ENCODE results near the gene NF2.

NF2 gene

GRCh38 chr22:29654420-29654819, 51.0 kb downstream of the NF2 start:
- Histone ChIP-seq H3K27ac (no peak overlapping the region), H3K4me3 (IDR thresholded peaks at IDR 0.05; ENCODE audit: insufficient read depth, low read depth, low read length) (no peak overlapping the region), H3K9ac (no peak overlapping the region), H3K4me1 (ENCODE audit: low read depth, poor library complexity, severe bottlenecking) (no peaks in the 10 kb centered on the region), H4K20me1 (ENCODE audit: insufficient read depth) (no peaks in the 10 kb centered on the region), H3K4me2 (no peak overlapping the region), H3K27me3 (ENCODE audit: insufficient read depth, low read depth) (no peaks in the 10 kb centered on the region), H3K79me2 (ENCODE audit: insufficient read depth, low read depth) (no peaks in the 10 kb centered on the region), H3K36me3 (ENCODE audit: insufficient read depth) (no peaks in the 10 kb centered on the region), H2AFZ (ENCODE audit: low read depth) (no peak overlapping the region)
- TF ChIP-seq CTCF (conservative IDR thresholded peaks at IDR 0.05; ENCODE audit: low read depth, low read length), result no peak

- Histone ChIP-seq H3K4me2 (no peak overlapping the region), H3K9ac (no peak overlapping the region), H3K27me3 (ENCODE audit: insufficient read depth, low read depth) (no peaks in the 10 kb centered on the region), H3K4me1 (ENCODE audit: low read depth, poor library complexity, severe bottlenecking) (no peaks in the 10 kb centered on the region), H3K36me3 (ENCODE audit: insufficient read depth) (no peaks in the 10 kb centered on the region), H3K27ac (no peak overlapping the region), H2AFZ (ENCODE audit: low read depth) (no peak overlapping the region), H3K4me3 (IDR thresholded peaks at IDR 0.05; ENCODE audit: insufficient read depth, low read depth, low read length) (no peak overlapping the region), H4K20me1 (ENCODE audit: insufficient read depth) (no peaks in the 10 kb centered on the region), H3K79me2 (ENCODE audit: insufficient read depth, low read depth) (no peaks in the 10 kb centered on the region)
- TF ChIP-seq CTCF (conservative IDR thresholded peaks at IDR 0.05; ENCODE audit: low read depth, low read length), result no peak
Measured at GRCh38 chr22:29654882-29655281, 51.4 kb downstream of the NF2 start.

- Histone ChIP-seq H3K27me3 (ENCODE audit: insufficient read depth, low read depth) (no peaks in the 10 kb centered on the region), H3K79me2 (ENCODE audit: insufficient read depth, low read depth) (no peaks in the 10 kb centered on the region), H3K4me2 (no peak overlapping the region), H3K4me1 (ENCODE audit: low read depth, poor library complexity, severe bottlenecking) (no peaks in the 10 kb centered on the region), H3K4me3 (IDR thresholded peaks at IDR 0.05; ENCODE audit: insufficient read depth, low read depth, low read length) (no peak overlapping the region), H3K36me3 (ENCODE audit: insufficient read depth) (no peaks in the 10 kb centered on the region), H3K27ac (no peak overlapping the region), H4K20me1 (ENCODE audit: insufficient read depth) (no peaks in the 10 kb centered on the region), H3K9ac (no peak overlapping the region), H2AFZ (ENCODE audit: low read depth) (no peak overlapping the region)
- no peak for TF ChIP-seq CTCF (conservative IDR thresholded peaks at IDR 0.05; ENCODE audit: low read depth, low read length)
Measured at GRCh38 chr22:29658176-29658575, 54.7 kb downstream of the NF2 start.

DNA sequence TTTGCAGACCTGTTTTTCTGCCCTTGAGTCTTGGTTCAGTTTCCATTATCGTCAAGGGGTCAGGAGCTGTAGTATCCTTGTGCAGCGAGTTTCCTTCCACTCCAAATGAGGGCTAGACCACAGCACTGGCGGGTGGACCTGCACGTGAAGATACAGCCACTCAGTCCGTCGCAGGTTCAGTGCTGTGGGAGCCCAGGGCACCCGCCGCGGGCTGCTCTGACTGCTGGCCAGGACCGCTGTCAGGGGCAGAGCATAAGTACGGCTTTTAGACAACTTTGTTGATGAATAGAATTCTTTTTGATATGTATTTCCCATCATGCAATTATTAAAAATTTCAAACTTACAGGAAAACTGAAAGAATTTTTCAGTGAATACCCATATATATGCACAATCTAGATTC, 56.6 kb downstream of the NF2 start:
- Histone ChIP-seq H4K20me1 (ENCODE audit: insufficient read depth) (no peaks in the 10 kb centered on the region), H3K36me3 (ENCODE audit: insufficient read depth) (0 out of 2 replicates have a peak, but pooled peaks cover 3% of the 10 kb centered on the region), H3K4me2 (no peak overlapping the region), H2AFZ (ENCODE audit: low read depth) (no peak overlapping the region), H3K79me2 (ENCODE audit: insufficient read depth, low read depth) (no peaks in the 10 kb centered on the region), H3K27ac (no peak overlapping the region), H3K9ac (no peak overlapping the region), H3K27me3 (ENCODE audit: insufficient read depth, low read depth) (no peaks in the 10 kb centered on the region), H3K4me3 (IDR thresholded peaks at IDR 0.05; ENCODE audit: insufficient read depth, low read depth, low read length) (no peak overlapping the region), H3K4me1 (ENCODE audit: low read depth, poor library complexity, severe bottlenecking) (no peaks in the 10 kb centered on the region)
- TF ChIP-seq CTCF (conservative IDR thresholded peaks at IDR 0.05; ENCODE audit: low read depth, low read length), result no peak

Measured in KMS-11 (cell line).